GM13977 (cell line): ENCODE measurements around the gene ADCK2.
"Not testable (repeated sequence)": the region's sequence is repeated elsewhere in the genome, so short reads cannot be mapped to it uniquely, and the experiment has no call there.

Experiments used
- DNase-seq: peaks from one replicate; pipeline ENCODE4 v3.0.0; 2012; ENCODE audit warnings: low spot score
- in situ Hi-C: fragments of 300-500 bp; cut with MboI; formaldehyde crosslinking; loops from one replicate; pipeline ENCODE4 v1.12.0; 2022; ENCODE audit warnings: low sequenced_read_pairs, low pct_unique_long_range_greater_than_20kb, mixed read lengths, inconsistent platforms; ENCODE audit not compliant: unreplicated experiment
- TF ChIP-seq, protein P1 (sequence below): IDR thresholded peaks from 2 replicates; pipeline ENCODE4 v1.5.1; 2012; ENCODE audit warnings: mild to moderate bottlenecking, control low read depth; ENCODE audit not compliant: insufficient read depth; ENCODE audit errors: extremely low read depth, missing control alignments

Gene ADCK2

GRCh38 chr7:140640060-140640637 is 32.6 kb upstream of the ADCK2 start:
- TF ChIP-seq, protein P1, sequence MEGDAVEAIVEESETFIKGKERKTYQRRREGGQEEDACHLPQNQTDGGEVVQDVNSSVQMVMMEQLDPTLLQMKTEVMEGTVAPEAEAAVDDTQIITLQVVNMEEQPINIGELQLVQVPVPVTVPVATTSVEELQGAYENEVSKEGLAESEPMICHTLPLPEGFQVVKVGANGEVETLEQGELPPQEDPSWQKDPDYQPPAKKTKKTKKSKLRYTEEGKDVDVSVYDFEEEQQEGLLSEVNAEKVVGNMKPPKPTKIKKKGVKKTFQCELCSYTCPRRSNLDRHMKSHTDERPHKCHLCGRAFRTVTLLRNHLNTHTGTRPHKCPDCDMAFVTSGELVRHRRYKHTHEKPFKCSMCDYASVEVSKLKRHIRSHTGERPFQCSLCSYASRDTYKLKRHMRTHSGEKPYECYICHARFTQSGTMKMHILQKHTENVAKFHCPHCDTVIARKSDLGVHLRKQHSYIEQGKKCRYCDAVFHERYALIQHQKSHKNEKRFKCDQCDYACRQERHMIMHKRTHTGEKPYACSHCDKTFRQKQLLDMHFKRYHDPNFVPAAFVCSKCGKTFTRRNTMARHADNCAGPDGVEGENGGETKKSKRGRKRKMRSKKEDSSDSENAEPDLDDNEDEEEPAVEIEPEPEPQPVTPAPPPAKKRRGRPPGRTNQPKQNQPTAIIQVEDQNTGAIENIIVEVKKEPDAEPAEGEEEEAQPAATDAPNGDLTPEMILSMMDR, result no peak
- DNase-seq, result peak; percentile 56
- in situ Hi-C loops, result no loop called here

GRCh38 chr7:140640727-140641523 is 31.8 kb upstream of the ADCK2 start, which contains the start of gene DENND2A:
TSS of gene DENND2A (minus strand) at chr7:140640813. CDS start at chr7:140602397, 38,416 bp downstream.
- TF ChIP-seq, protein P1, result no peak
- in situ Hi-C loops, result no loop called here
- peak; percentile 62 for DNase-seq

- DNase-seq, result no peak
- in situ Hi-C loops, result no loop called here
- TF ChIP-seq, protein P1, result no peak
Observed at GRCh38 chr7:140641524-140642195, 31.1 kb upstream of the ADCK2 start.

DNA sequence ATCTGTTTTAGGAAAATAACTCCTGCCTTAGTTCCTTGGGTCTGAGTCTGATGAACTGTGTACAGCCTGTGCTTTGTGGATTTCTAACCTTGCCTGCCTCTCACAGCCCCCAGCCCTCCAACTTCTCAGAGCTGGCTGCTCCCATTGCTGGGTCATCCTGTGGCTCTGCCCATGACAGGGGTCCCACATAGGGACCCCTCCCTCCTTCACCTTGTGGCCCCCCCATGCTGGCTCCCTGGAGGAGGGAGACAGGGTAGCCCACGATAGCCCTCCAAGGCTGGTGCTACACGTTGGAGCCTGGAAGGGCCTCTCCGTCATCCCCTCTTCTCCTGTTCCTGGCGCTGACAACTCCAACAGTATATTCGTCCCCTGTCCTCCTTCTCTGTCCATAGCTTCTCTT is 29.3 kb upstream of the ADCK2 start:
- in situ Hi-C loops, result no loop called here
- TF ChIP-seq, protein P1, result no peak
- no peak for DNase-seq

- in situ Hi-C loops, DNase-seq: not testable (repeated sequence)
Observed at GRCh38 chr7:140644761-140645160, 28.0 kb upstream of the ADCK2 start.

DNA sequence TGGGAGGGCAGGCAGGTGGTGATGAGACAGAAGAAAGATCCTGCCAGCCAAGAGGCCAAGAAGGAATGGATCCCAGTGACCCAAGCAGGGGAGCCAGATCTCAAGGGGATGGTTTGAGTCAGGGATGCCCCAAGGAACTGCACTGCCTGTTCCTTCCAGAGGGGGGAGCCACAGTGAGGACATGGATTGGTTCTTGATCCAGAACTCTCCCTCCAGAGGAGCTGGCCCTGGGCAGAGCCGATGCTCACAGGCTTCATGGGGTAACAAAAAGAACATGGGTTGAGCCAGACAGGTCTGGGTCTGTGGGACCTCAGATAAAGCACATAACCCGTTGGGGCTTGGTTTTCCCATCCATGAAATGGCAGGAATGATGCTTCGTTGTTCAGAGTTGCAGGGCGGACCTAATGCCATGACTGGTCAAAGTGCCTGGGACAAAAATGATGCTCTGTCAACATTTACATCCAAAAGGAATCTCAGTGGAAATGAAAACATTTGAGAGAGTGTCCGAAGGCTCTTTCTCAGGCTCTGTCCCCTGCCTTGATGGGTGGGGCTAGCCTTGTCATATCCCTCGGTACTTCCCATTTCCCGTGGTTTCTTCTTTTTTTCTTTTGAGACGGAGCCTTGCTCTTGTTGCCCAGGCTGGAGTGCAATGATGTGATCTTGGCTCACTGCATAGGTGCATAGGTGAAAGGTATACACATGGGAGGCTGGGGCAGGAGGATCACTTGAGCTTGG is 27.4 kb upstream of the ADCK2 start:
- DNase-seq, result no peak
- TF ChIP-seq, protein P1, result peak; percentile 39
- in situ Hi-C loops, result no loop called here
